ENCODE results near the gene PARP1.
A peak's percentile ranks its signal among the peaks of the same experiment; 100 is the strongest.
"Not testable (repeated sequence)": the region's sequence is repeated elsewhere in the genome, so short reads cannot be mapped to it uniquely, and the experiment has no call there.

The PARP1 gene

GRCh38 chr1:226427131-226427530 is 19.2 kb upstream of the PARP1 start:
- Mint-ChIP-seq H3K9me3 (no peaks in the 10 kb centered on the region), H3K4me3 (peak overlapping the region in 1 of 3 experiments; percentile 8), H3K4me1 (peaks cover 19% of the 10 kb centered on the region), H3K27ac (peak overlapping the region in 1 of 3 experiments; percentile 39), H3K27me3 (ENCODE audit: low read depth) (peaks cover 8% of the 10 kb centered on the region), H3K36me3 (ENCODE audit: low read depth) (no peaks in the 10 kb centered on the region)
- no peak for TF ChIP-seq CTCF (IDR thresholded peaks at IDR 0.05; ENCODE audit: unreplicated experiment in 3 of 3)

GRCh38 chr1:226426395-226426794 is 18.5 kb upstream of the PARP1 start:
- H3K4me1 Mint-ChIP-seq = peaks cover 19% of the 10 kb centered on the region
- H3K4me3 Mint-ChIP-seq; H3K27me3 Mint-ChIP-seq (ENCODE audit: low read depth); H3K27ac Mint-ChIP-seq; H3K36me3 Mint-ChIP-seq (ENCODE audit: low read depth); H3K9me3 Mint-ChIP-seq: not testable (repeated sequence)

- peaks cover 8% of the 10 kb centered on the region for H3K27me3 Mint-ChIP-seq (ENCODE audit: low read depth)
- peak overlapping the region in 2 of 3 experiments; percentile 58 to 66 for H3K4me3 Mint-ChIP-seq
- H3K4me1 Mint-ChIP-seq = peaks cover 24% of the 10 kb centered on the region
- no peaks in the 10 kb centered on the region for H3K9me3 Mint-ChIP-seq
- TF ChIP-seq CTCF (IDR thresholded peaks at IDR 0.05; ENCODE audit: unreplicated experiment in 3 of 3) = no peak
- H3K36me3 Mint-ChIP-seq (ENCODE audit: low read depth) = no peaks in the 10 kb centered on the region
- H3K27ac Mint-ChIP-seq = peak overlapping the region in 2 of 3 experiments; percentile 36 to 48
Observed at GRCh38 chr1:226425431-226426031, 17.6 kb upstream of the PARP1 start.

GRCh38 chr1:226425004-226425378 is 17.1 kb upstream of the PARP1 start:
- Mint-ChIP-seq H3K27ac (no peak overlapping the region), H3K4me1 (peaks cover 24% of the 10 kb centered on the region), H3K4me3 (no peak overlapping the region), H3K27me3 (ENCODE audit: low read depth) (peaks cover 8% of the 10 kb centered on the region), H3K36me3 (ENCODE audit: low read depth) (no peaks in the 10 kb centered on the region), H3K9me3 (no peaks in the 10 kb centered on the region)
- no peak for TF ChIP-seq CTCF (IDR thresholded peaks at IDR 0.05; ENCODE audit: unreplicated experiment in 3 of 3)

- TF ChIP-seq CTCF (IDR thresholded peaks at IDR 0.05; ENCODE audit: unreplicated experiment in 3 of 3) = peak; percentile 72 to 74 (median 73)
- no peaks in the 10 kb centered on the region for H3K9me3 Mint-ChIP-seq
- peaks cover 8% of the 10 kb centered on the region for H3K27me3 Mint-ChIP-seq (ENCODE audit: low read depth)
- no peaks in the 10 kb centered on the region for H3K36me3 Mint-ChIP-seq (ENCODE audit: low read depth)
- H3K4me1 Mint-ChIP-seq = peaks cover 30% of the 10 kb centered on the region
- no peak overlapping the region for H3K4me3 Mint-ChIP-seq
- no peak overlapping the region for H3K27ac Mint-ChIP-seq
Observed at GRCh38 chr1:226424221-226425003, 16.5 kb upstream of the PARP1 start.

GRCh38 chr1:226422478-226422877 is 14.6 kb upstream of the PARP1 start:
- no peaks in the 10 kb centered on the region for H3K9me3 Mint-ChIP-seq
- H3K36me3 Mint-ChIP-seq (ENCODE audit: low read depth) = no peaks in the 10 kb centered on the region
- no peak overlapping the region for H3K27ac Mint-ChIP-seq
- H3K27me3 Mint-ChIP-seq (ENCODE audit: low read depth) = peaks cover 7% of the 10 kb centered on the region
- TF ChIP-seq CTCF (IDR thresholded peaks at IDR 0.05; ENCODE audit: unreplicated experiment in 3 of 3) = no peak
- no peak overlapping the region for H3K4me3 Mint-ChIP-seq
- H3K4me1 Mint-ChIP-seq = peaks cover 25% of the 10 kb centered on the region
